Measurements from ENCODE around the gene ZNF423.

DNA sequence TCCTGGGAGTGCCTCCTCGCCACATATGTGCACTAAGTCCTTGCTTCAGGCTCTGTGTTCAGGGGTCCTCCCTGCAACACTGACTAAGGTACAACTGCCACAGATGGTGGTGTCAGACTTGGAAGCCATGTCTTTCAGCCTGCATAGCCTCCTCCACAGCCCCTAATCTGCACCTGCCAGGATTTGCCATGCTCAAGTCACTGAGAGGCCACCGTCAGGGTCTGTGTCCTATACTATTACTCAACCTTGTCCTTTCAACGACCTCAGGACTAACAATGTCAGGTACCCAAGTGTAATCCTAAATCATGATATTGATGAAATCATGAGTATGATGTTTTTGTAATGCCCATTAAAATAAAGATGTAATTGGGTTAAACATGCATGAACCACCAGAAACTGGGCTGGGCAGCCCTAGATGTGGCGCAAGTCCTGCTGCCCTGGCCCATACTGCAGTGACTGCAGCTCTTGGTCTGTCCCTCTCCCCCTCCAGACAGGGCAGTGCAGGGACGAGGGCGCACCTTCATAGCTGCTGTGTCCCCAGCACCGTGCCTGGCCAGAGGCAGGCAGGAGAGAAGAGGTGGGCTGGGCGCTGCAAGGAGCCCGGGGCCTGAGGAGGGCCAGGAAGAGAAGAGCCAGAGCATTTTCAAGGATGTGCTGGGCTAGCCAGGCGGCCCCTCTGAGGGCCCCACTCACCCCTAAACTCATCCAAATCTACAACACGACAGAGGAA, 198.0 kb downstream of the ZNF423 start:
- no peak for TF ChIP-seq YY1 (IDR thresholded peaks at IDR 0.05; ENCODE audit: insufficient read depth, insufficient read length)
- no peak for TF ChIP-seq ZNF274 (IDR thresholded peaks at IDR 0.05; ENCODE audit: low read depth, low read length)
- TF ChIP-seq SUZ12 (IDR thresholded peaks at IDR 0.05; ENCODE audit: extremely low read depth, insufficient read depth, insufficient read length): no peak
